B cell (primary cell): ENCODE results near the gene C19orf12. TPM values are rescaled to one million over a fixed set of nuclear protein-coding genes. Genes with fewer than 3 reads are reported as not detected.

ENCODE experiments used
- ATAC-seq: fragments of 200-7000 bp; cut with Tn5 transposase; one replicate; pipeline ENCODE4 v1.10.0; 2021; ENCODE audit warnings: low read depth, mild to moderate bottlenecking, moderate number of reproducible peaks, moderate library complexity
- CTCF ChIA-PET: fragments of 350-600 bp; sonication (Branson Sonifier 250); formaldehyde crosslinking; loops from one replicate; lab custom pipeline; 2021; ENCODE audit warnings: antibody characterized with exemption, inconsistent platforms; lab: Charles Lee
- POLR2A ChIA-PET: fragments of 350-600 bp; sonication (Branson Sonifier 250); formaldehyde crosslinking; loops from one replicate; lab custom pipeline; 2021; ENCODE audit warnings: antibody characterized with exemption; lab: Charles Lee
- DNase-seq: peaks from one replicate; pipeline ENCODE4 v3.0.0; 2013
- H2AFZ ChIP-seq: 2 replicates; pipeline ENCODE4 v1.6.1; 2012; ENCODE audit warnings: mild to moderate bottlenecking, low read depth, low read length; ENCODE audit not compliant: insufficient read depth, poor library complexity, severe bottlenecking
- H3K27ac ChIP-seq, 2 donors: 1 replicate in 1 of 2; 2 replicates in 1 of 2; pipeline ENCODE4 v1.5.1; 2012 to 2013; ENCODE audit warnings: low read length in 2 of 2, mild to moderate bottlenecking in 2 of 2, moderate library complexity in 1 of 2
- H3K27me3 ChIP-seq, 4 experiments: fragments of 200-600 bp in 1 of 4; sonication (generic) in 1 of 4; replicated peaks in 1 of 4; 1 replicate in 2 of 4; 2 replicates in 2 of 4; pipeline versions ENCODE4 v1.6.1 to v1.7.0; 2013 to 2016; ENCODE audit warnings: low read length in 3 of 4, mild to moderate bottlenecking in 2 of 4, mixed read lengths in 1 of 4, moderate library complexity in 1 of 4; ENCODE audit not compliant: insufficient read depth in 4 of 4, control insufficient read depth in 3 of 4; ENCODE audit errors: control extremely low read depth in 1 of 4
- H3K36me3 ChIP-seq, 2 experiments: replicated peaks in 1 of 2; 1 replicate in 1 of 2; 2 replicates in 1 of 2; pipeline versions ENCODE4 v1.6.1 to v1.7.1; 2013; ENCODE audit warnings: low read length in 1 of 2; ENCODE audit not compliant: insufficient read depth in 2 of 2, control insufficient read depth in 1 of 2; ENCODE audit errors: control extremely low read depth in 1 of 2, extremely low read depth in 1 of 2
- H3K4me1 ChIP-seq, 2 donors: fragments of 200-600 bp in 1 of 2; sonication (generic) in 1 of 2; 1 replicate in 1 of 2; 2 replicates in 1 of 2; pipeline versions ENCODE4 v1.5.1 to v1.6.1; 2013 to 2017; ENCODE audit warnings: low read length in 2 of 2; ENCODE audit not compliant: control insufficient read depth in 2 of 2, insufficient read depth in 2 of 2
- H3K4me2 ChIP-seq: replicated peaks from 2 replicates; pipeline ENCODE3; 2012; ENCODE audit warnings: mild to moderate bottlenecking, low read depth, low read length; ENCODE audit not compliant: poor library complexity, severe bottlenecking
- H3K4me3 ChIP-seq, 5 experiments: fragments of 200-600 bp in 1 of 5; sonication (generic) in 1 of 5; 1 replicate in 3 of 5; 2 replicates in 2 of 5; pipeline versions ENCODE4 v1.5.1 to v1.7.0; 2011 to 2016; ENCODE audit warnings: low read length in 4 of 5, mild to moderate bottlenecking in 4 of 5, low read depth in 2 of 5, control low read depth in 1 of 5, moderate library complexity in 1 of 5; ENCODE audit not compliant: insufficient read depth in 1 of 5; ENCODE audit errors: control extremely low read depth in 1 of 5, extremely low read depth in 1 of 5
- H3K79me2 ChIP-seq: fragments of 200-600 bp; sonication (generic); one replicate; pipeline ENCODE4 v1.6.0; 2016; ENCODE audit warnings: low read length; ENCODE audit not compliant: control insufficient read depth, insufficient read depth
- H3K9ac ChIP-seq: fragments of 200-600 bp; sonication (generic); 2 replicates; pipeline ENCODE4 v1.6.1; 2017; ENCODE audit warnings: mild to moderate bottlenecking, low read length, moderate library complexity
- H3K9me3 ChIP-seq, 3 donors: one replicate each; pipeline versions ENCODE4 v1.6.1 to v1.7.1; 2013; ENCODE audit warnings: low read length in 2 of 3; ENCODE audit not compliant: control insufficient read depth in 2 of 3, insufficient read depth in 1 of 3; ENCODE audit errors: control extremely low read depth in 1 of 3
- H4K20me1 ChIP-seq: 2 replicates; pipeline ENCODE4 v1.6.0; 2012; ENCODE audit warnings: mild to moderate bottlenecking, low read length; ENCODE audit not compliant: insufficient read depth, control insufficient read depth, poor library complexity, severe bottlenecking
- H3K27ac Mint-ChIP-seq: one replicate; pipeline ENCODE4 v1.8.0; 2021; ENCODE audit warnings: mixed read lengths
- H3K27me3 Mint-ChIP-seq: one replicate; pipeline ENCODE4 v1.8.0; 2021; ENCODE audit warnings: mixed read lengths
- H3K4me1 Mint-ChIP-seq: one replicate; pipeline ENCODE4 v1.8.0; 2021; ENCODE audit warnings: mixed read lengths
- H3K4me3 Mint-ChIP-seq: one replicate; pipeline ENCODE4 v1.8.0; 2021; ENCODE audit warnings: mixed read lengths
- H3K9me3 Mint-ChIP-seq: one replicate; pipeline ENCODE4 v1.8.0; 2022; ENCODE audit warnings: mixed read lengths; ENCODE audit not compliant: insufficient read depth
- EZH2 ChIP-seq: IDR thresholded peaks from 2 replicates; pipeline ENCODE4 v1.6.1; 2012; ENCODE audit warnings: borderline replicate concordance, low read depth, mild to moderate bottlenecking, moderate library complexity, low read length; ENCODE audit not compliant: insufficient read depth, poor library complexity, severe bottlenecking
- WGBS: methylation state at CpG from one replicate; pipeline ENCODE4 v1.1.5; 2013; ENCODE audit warnings: missing lambda C conversion rate; ENCODE audit not compliant: insufficient coverage; 5-methylcytosine and 5-hydroxymethylcytosine counted together
- intact Hi-C: fragments of 100-400 bp; cut with micrococcal nuclease; formaldehyde crosslinking; loops from one replicate; pipeline ENCODE4 v1.10.0; 2022
- polyA plus RNA-seq: library from polyadenylated mRNA; depleted of rRNA; stranded (reverse); fragments of >200 nt; gene quantifications from 2 replicates; pipeline ENCODE4 v1.2.3, GENCODE V29; 2012
- total RNA-seq, 2 donors: library from RNA; stranded (reverse); fragments of 120-200 nt in 1 of 2; gene quantifications; 1 replicate in 1 of 2; 2 replicates in 1 of 2; pipeline versions ENCODE4 v1.2.3 to v1.2.4, GENCODE V29; 2013 to 2022
- TF ChIP-seq, protein P1 (sequence below): fragments of 200-600 bp; IDR thresholded peaks from one replicate; pipeline ENCODE4 v1.8.0; 2022; ENCODE audit warnings: antibody characterized with exemption, mild to moderate bottlenecking

C19orf12 gene
- total and polyA plus RNA-seq, 2 donors (not counting 1 experiment from before 2014, with no cell fraction given), result 12.6 to 29.4 TPM

DNA sequence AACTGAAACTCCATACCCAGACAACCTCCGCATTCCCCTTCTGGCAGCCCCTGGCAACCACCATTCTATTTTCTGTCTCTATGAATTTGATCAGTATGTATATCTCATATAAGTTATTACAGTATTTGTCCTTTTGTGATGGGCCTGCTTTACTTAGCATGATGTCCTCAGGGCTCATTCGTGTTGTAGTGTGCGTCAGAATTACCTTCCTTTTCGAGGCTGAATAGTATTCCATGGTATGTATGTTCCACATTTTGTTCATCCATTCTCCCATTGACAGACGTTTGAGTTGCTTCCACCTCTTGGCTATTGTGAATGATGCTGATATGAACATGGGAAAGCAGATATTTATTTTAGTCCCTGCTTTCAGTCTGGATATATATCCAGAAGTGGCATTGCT, 44.8 kb downstream of the C19orf12 start:
- H4K20me1 ChIP-seq, result no peaks in the 10 kb centered on the region
- 100% methylated on average over 2 of the region's 5 CpGs for WGBS
- H3K4me3 ChIP-seq, result no peak overlapping the region
- DNase-seq (no peak), ATAC-seq (no peak)
- no peak for TF ChIP-seq EZH2
- TF ChIP-seq, protein P1, sequence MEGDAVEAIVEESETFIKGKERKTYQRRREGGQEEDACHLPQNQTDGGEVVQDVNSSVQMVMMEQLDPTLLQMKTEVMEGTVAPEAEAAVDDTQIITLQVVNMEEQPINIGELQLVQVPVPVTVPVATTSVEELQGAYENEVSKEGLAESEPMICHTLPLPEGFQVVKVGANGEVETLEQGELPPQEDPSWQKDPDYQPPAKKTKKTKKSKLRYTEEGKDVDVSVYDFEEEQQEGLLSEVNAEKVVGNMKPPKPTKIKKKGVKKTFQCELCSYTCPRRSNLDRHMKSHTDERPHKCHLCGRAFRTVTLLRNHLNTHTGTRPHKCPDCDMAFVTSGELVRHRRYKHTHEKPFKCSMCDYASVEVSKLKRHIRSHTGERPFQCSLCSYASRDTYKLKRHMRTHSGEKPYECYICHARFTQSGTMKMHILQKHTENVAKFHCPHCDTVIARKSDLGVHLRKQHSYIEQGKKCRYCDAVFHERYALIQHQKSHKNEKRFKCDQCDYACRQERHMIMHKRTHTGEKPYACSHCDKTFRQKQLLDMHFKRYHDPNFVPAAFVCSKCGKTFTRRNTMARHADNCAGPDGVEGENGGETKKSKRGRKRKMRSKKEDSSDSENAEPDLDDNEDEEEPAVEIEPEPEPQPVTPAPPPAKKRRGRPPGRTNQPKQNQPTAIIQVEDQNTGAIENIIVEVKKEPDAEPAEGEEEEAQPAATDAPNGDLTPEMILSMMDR, result no peak
- H3K27me3 ChIP-seq, result no peaks in the 10 kb centered on the region
- H3K27ac ChIP-seq, result no peak overlapping the region
- ChIA-PET POLR2A (no interaction called here), CTCF (no interaction called here)
- H3K36me3 ChIP-seq, result peaks cover 0 to 9% of the 10 kb centered on the region in 2 experiments
- Mint-ChIP-seq H3K4me1 (peaks cover 61% of the 10 kb centered on the region), H3K27me3 (no peaks in the 10 kb centered on the region), H3K27ac (peak overlapping the region; percentile 10), H3K9me3 (no peaks in the 10 kb centered on the region), H3K4me3 (no peak overlapping the region)
- peaks cover 75% of the 10 kb centered on the region for H3K79me2 ChIP-seq
- H3K9me3 ChIP-seq, result peaks cover 0 to 5% (median 0%) of the 10 kb centered on the region in 3 donors
- no peak overlapping the region for H2AFZ ChIP-seq
- intact Hi-C loops, result loop anchor here (5.0 kb wide), 1 partner anchor 272 kb away; the partner anchor contains the start of gene URI1
- H3K9ac ChIP-seq, result no peak overlapping the region
- H3K4me1 ChIP-seq, result peaks cover 62 to 80% of the 10 kb centered on the region in 2 donors
- H3K4me2 ChIP-seq, result no peak overlapping the region

DNA sequence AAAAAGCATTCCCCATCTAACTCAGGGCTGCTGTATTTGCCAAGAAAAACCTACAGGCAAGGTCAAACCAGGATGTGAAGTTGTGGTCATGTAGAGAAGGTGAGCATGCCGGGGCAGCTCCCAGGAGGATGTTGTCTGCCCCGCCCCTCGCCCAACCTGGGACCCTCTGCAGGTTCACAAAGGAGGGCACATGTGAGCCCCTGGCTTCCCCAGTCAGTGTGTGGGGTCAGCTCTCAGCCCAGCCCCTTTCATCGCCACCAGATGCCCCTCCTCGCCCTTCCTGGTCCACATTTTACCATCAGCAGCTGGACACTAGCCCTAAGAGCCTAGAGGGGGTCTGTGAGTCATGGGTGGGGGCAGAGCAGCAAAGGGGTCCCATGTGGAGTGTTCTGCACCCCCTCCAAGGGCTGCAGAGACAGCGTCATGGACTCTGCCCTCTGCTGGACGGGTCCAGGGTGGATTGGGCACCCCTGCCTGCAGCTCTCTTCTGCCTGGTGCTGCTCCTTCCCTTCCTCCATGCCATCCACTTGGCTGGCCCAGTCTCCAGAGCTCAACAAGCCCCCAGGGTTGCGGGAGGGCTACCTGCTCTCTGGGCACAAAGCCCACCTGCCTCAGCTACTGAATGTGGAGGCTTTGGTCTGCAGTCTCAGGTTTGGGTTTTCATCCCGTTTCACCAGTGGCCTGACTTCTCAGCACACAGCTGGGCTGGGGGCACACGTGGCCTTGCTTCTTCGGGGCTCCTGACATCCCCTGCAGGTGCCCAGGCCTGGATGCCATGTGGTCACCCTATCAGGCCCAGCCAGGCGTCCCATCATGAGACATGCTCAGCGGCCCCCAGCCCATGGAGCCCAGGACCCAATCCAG, 46.1 kb downstream of the C19orf12 start:
- H3K4me3 Mint-ChIP-seq, result no peak overlapping the region
- Histone ChIP-seq H3K79me2 (peaks cover 63% of the 10 kb centered on the region), H3K9ac (no peak overlapping the region)

More for the DNA sequence above, 46.1 kb downstream of the C19orf12 start:
- Mint-ChIP-seq H3K9me3 (no peaks in the 10 kb centered on the region), H3K27ac (no peak overlapping the region), H3K27me3 (no peaks in the 10 kb centered on the region), H3K4me1 (peaks cover 64% of the 10 kb centered on the region)
- Histone ChIP-seq H3K4me2 (no peak overlapping the region), H3K27ac (peak overlapping the region in 1 of 2 donors; percentile 46), H3K27me3 (no peaks in the 10 kb centered on the region), H2AFZ (no peak overlapping the region), H4K20me1 (no peaks in the 10 kb centered on the region), H3K36me3 (peaks cover 0 to 2% of the 10 kb centered on the region in 2 experiments), H3K4me3 (no peak overlapping the region), H3K4me1 (peaks cover 65 to 76% of the 10 kb centered on the region in 2 donors), H3K9me3 (peaks cover 0 to 5% (median 0%) of the 10 kb centered on the region in 3 donors)
- TF ChIP-seq, protein P1, result no peak
- TF ChIP-seq EZH2, result no peak
- DNase-seq (no peak), ATAC-seq (no peak)
- ChIA-PET POLR2A (no interaction called here), CTCF (interaction anchor here (1.1 to 10.1 kb wide), 4 partner anchors 23 to 60 kb away, joined by 3 to 116 read pairs (median 16); partner anchors contain the start of gene POP4)
- 92% methylated on average over 9 of the region's 13 CpGs for WGBS
- intact Hi-C loops, result loop anchor here (10.0 kb wide), 1 partner anchor 146 kb away; the partner anchor contains the start of gene CCNE1
